ENCODE data around the gene SRGAP1. TPM values are rescaled to one million over a fixed set of nuclear protein-coding genes. Genes with fewer than 3 reads are reported as not detected.

The SRGAP1 gene
- polyA plus RNA-seq, 1 experiment: 24.9 TPM

GRCh38 chr12:63955831-63956666 is 111.5 kb downstream of the SRGAP1 start:
- peak overlapping the region; percentile 47 for H3K27ac ChIP-seq (ENCODE audit: low read depth, low read length)
- TF ChIP-seq CTCF (IDR thresholded peaks at IDR 0.05; ENCODE audit: low read depth, low read length): no peak
- no peaks in the 10 kb centered on the region for H3K27me3 ChIP-seq (ENCODE audit: control insufficient read depth, insufficient read depth, low read length)
- no peaks in the 10 kb centered on the region for H3K9me3 ChIP-seq (ENCODE audit: control insufficient read depth, insufficient read depth, low read length)
- no peak overlapping the region for H3K4me3 ChIP-seq (ENCODE audit: low read depth, low read length)
- DNase-seq (ENCODE audit: low read depth, low spot score): no peak
- POLR2A ChIA-PET: interaction anchor here (0.5 to 0.7 kb wide), 2 partner anchors 38 to 265 kb away, joined by 3 read pairs; no protein-coding TSS in a partner anchor
- CTCF ChIA-PET: interaction anchor here (0.5 to 0.9 kb wide), 2 partner anchors 21 to 260 kb away, joined by 3 read pairs; no protein-coding TSS in a partner anchor

- CTCF ChIA-PET: no interaction called here
- Histone ChIP-seq H3K4me3 (ENCODE audit: low read depth, low read length) (no peak overlapping the region), H3K27ac (ENCODE audit: low read depth, low read length) (no peak overlapping the region), H3K27me3 (ENCODE audit: control insufficient read depth, insufficient read depth, low read length) (no peaks in the 10 kb centered on the region), H3K9me3 (ENCODE audit: control insufficient read depth, insufficient read depth, low read length) (no peaks in the 10 kb centered on the region)
- no peak for TF ChIP-seq CTCF (IDR thresholded peaks at IDR 0.05; ENCODE audit: low read depth, low read length)
- no peak for DNase-seq (ENCODE audit: low read depth, low spot score)
- POLR2A ChIA-PET: no interaction called here
Observed at GRCh38 chr12:63957496-63957895, 113.0 kb downstream of the SRGAP1 start.

- H3K4me3 ChIP-seq (ENCODE audit: low read depth, low read length): no peak overlapping the region
- ChIA-PET POLR2A (no interaction called here), CTCF (interaction anchor here (1.1 kb wide), 1 partner anchor 126 kb away, joined by 7 read pairs; no protein-coding TSS in a partner anchor)
- TF ChIP-seq CTCF (IDR thresholded peaks at IDR 0.05; ENCODE audit: low read depth, low read length): no peak
- H3K9me3 ChIP-seq (ENCODE audit: control insufficient read depth, insufficient read depth, low read length): no peaks in the 10 kb centered on the region
- no peak overlapping the region for H3K27ac ChIP-seq (ENCODE audit: low read depth, low read length)
- DNase-seq (ENCODE audit: low read depth, low spot score): no peak
- no peaks in the 10 kb centered on the region for H3K27me3 ChIP-seq (ENCODE audit: control insufficient read depth, insufficient read depth, low read length)
Observed at GRCh38 chr12:63958876-63959580, 114.5 kb downstream of the SRGAP1 start.

GRCh38 chr12:63961048-63961447 is 116.5 kb downstream of the SRGAP1 start:
- POLR2A ChIA-PET: no interaction called here
- no peak for DNase-seq (ENCODE audit: low read depth, low spot score)
- TF ChIP-seq CTCF (IDR thresholded peaks at IDR 0.05; ENCODE audit: low read depth, low read length): no peak
- CTCF ChIA-PET: no interaction called here
- Histone ChIP-seq H3K9me3 (ENCODE audit: control insufficient read depth, insufficient read depth, low read length) (no peaks in the 10 kb centered on the region), H3K27ac (ENCODE audit: low read depth, low read length) (no peak overlapping the region), H3K4me3 (ENCODE audit: low read depth, low read length) (no peak overlapping the region), H3K27me3 (ENCODE audit: control insufficient read depth, insufficient read depth, low read length) (no peaks in the 10 kb centered on the region)

GRCh38 chr12:63961543-63961942 is 117.0 kb downstream of the SRGAP1 start:
- no peak overlapping the region for H3K27ac ChIP-seq (ENCODE audit: low read depth, low read length)
- CTCF ChIA-PET: no interaction called here
- no peaks in the 10 kb centered on the region for H3K9me3 ChIP-seq (ENCODE audit: control insufficient read depth, insufficient read depth, low read length)
- H3K4me3 ChIP-seq (ENCODE audit: low read depth, low read length): no peak overlapping the region
- DNase-seq (ENCODE audit: low read depth, low spot score): no peak
- POLR2A ChIA-PET: no interaction called here
- TF ChIP-seq CTCF (IDR thresholded peaks at IDR 0.05; ENCODE audit: low read depth, low read length): no peak
- no peaks in the 10 kb centered on the region for H3K27me3 ChIP-seq (ENCODE audit: control insufficient read depth, insufficient read depth, low read length)

Measured in AG04450 (cell line).